GM12891 (cell line): Measurements from ENCODE around the gene CNTNAP5.

Source experiments
- POLR2A ChIP-seq: IDR thresholded peaks from 2 replicates; pipeline ENCODE4 v1.6.1; 2011; ENCODE audit warnings: low read depth, low read length, control low read depth
- TAF1 ChIP-seq: IDR thresholded peaks from 2 replicates; pipeline ENCODE4 v1.6.1; 2011; ENCODE audit warnings: low read depth, low read length, control low read depth

DNA sequence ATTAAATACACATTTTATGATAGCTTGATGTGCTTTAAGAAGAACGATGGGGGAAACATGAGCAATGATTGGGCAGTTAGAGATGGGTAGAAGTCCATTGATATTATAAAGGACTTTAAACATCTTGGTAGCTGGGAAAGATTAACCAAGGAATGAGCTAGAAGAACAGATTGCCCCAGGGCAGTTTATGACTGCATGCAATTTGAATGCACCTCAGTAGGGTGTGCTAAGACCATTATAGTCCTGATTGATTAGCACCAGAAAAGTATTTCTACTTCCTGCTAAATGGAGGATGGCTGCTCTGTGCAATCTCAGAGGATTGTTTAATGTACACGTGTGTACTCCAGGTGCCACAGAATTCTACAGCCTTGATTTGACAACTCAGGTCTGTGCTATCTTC lies 641.9 kb downstream of the CNTNAP5 start:
- no peak for TF ChIP-seq TAF1
- no peak for TF ChIP-seq POLR2A
